ENCODE results near the gene TMIGD3.

The TMIGD3 gene

DNA sequence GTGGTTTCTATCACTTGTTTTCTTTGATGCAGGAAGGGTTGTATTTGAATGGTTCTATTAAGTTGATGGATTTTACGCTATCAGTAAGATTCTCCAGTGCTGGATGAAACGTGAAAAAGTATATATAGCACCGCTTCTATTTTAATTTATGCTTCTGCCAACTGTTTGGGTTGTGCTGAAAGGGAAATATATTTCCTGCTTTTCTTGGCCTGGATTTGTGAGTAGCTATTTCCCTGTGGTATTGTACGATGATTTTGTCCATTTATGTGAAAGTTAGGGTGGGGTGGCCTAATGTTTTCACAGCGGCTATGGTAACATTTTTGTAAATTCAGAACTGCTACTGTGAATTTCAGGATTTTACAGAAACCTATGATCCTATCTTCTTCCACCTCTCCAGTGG, 29.3 kb downstream of the TMIGD3 start:
- no peak for DNase-seq

GRCh38 chr1:111471538-111471937, 31.9 kb downstream of the TMIGD3 start:
- DNase-seq = no peak

DNA sequence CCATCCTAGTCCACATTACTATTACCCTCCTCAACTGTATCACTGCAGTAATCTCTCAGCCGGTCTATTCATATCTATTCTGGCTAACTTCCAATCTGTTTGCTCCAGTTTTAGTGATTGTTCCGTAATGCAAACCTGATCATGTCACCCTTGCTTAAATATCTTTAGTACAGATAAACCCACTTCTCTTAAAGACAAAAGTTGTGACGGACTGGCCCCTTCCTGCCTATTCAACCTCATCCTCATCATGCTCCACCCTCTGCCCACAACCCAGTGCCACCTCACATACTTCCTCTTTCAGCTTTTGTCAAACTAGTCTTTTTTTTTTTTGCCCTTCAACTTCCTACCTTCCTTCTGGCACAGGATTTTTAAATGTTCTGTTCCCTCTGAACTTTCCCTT, 32.4 kb downstream of the TMIGD3 start:
- no peak for DNase-seq

DNA sequence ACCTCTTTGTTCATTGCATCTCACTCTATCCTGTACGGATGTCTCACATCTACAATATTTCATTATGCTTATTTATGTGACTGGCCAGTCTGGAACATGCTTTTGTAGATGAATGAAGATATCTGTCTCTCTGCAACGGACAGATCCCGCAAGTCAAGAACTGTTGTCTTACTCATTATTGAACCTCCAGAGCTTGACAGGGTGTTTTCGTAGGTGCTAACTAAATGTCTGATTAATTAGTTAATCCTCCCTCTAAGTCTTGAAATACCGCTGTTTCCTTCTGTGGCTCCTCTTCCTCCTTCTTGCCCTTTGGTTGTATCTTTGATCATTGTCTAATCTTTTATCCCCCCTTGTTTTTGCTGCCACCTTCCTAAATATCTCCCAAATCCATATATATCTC, 32.8 kb downstream of the TMIGD3 start:
- no peak for DNase-seq

DNA sequence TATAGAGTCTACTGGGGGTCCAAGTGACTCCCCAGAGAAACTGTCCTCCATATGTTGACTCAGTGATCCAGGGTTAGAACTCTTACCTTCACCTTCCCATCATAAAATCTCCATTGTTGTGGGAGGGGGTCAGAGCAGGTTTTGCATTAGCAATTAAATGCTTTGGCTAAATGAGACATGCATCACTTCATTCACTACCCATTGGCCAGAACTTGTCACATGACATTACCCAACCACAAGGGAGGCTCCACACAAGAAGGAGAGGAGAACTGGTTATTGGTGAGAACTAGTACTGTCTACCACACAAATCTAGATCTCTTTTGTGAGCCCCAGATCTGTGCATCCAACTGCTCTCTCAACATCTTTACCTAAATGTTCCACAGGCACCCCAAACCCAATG, 33.9 kb downstream of the TMIGD3 start:
- no peak for DNase-seq

DNA sequence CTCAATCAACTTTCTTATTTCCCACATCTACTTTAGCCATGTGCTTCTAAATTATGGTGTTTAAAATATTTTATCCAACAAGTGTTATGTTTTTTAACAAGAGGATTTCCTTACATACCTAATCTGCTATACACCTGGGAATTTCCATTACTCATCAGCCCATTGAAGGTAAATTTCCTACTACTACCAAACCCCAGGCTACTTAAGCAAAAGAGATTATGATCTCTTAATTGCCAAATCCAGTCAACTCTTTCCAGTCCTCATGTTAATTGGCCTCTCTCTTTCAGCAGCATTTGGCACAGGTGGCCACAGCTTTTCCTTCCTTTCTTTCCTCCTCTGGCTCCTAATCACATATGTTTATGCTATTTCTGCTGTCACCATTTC, 34.7 kb downstream of the TMIGD3 start:
- no peak for DNase-seq

DNA sequence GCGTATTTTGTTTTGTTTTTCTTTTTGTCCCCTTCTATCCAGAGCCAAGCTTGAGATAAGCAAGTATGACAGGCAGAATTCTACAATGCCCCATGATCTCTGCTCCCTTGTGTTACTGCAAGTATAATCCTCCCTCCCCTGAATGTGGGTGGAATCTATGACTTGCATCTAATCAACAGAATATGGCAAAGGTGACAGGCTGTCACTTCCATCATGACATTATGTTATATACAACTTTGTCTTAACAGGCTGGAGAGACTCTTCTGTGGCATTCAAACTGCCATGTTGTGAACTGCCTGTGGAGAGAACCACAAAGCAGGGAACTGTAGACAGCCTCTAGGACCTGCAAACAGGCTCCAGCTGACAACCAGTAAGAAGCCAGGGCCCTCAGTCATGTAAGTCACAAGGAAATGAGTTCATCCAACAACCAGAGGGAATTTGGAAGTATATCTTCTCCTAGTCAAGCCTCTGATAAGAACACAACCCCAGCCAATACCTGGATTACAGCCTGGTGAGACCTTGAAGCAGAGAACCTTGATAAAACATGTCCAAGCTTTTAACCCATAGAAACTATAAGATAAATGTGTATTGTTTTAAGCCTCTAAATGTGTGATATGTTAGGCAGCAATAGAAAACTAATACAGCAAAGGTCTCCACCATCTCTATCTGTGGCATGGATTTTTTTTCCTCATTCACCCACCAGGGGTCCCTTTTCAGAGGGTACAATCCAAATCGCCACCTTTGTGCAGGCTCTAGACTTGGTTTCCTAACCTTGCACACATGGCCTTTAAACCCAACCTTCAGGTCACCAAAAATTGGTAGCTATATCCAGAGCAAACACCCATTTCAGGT, 35.3 kb downstream of the TMIGD3 start:
- DNase-seq = no peak

- no peak for DNase-seq
These were observed 37.0 kb downstream of the TMIGD3 start for GRCh38 chr1:111466480-111466879.

- DNase-seq = no peak
These were observed 37.7 kb downstream of the TMIGD3 start for GRCh38 chr1:111465754-111466153.

DNA sequence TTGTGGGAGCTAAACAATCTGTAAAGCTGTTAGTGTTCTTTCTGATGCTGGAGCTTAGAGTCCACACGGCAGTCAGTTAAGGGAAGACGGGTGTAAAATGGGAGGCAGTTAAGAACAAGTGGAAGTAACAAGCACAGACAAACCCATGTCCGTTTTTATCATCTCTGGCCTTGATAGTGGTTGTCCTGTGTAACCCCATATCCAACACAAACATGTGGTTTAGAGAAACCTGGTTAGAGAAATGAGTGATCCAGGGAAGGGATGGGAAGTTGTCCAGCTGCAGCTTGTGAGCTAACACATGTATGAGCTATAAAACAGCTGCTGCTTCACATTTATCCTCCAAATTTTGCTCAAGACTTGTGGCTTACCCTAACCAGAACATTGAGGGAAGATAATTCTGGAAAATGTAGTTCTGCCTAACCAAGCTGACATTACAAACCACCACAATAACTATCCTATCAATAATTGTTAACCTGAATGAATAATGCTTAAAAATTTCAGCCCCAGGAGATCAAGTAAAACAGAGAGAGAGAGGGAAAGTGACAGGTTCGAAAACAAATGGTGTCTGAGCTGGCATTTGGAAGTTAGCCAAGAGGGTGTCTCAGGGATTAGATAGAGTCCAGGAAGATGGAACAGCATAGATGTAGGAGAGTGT, 40.3 kb downstream of the TMIGD3 start:
- no peak for DNase-seq

DNA sequence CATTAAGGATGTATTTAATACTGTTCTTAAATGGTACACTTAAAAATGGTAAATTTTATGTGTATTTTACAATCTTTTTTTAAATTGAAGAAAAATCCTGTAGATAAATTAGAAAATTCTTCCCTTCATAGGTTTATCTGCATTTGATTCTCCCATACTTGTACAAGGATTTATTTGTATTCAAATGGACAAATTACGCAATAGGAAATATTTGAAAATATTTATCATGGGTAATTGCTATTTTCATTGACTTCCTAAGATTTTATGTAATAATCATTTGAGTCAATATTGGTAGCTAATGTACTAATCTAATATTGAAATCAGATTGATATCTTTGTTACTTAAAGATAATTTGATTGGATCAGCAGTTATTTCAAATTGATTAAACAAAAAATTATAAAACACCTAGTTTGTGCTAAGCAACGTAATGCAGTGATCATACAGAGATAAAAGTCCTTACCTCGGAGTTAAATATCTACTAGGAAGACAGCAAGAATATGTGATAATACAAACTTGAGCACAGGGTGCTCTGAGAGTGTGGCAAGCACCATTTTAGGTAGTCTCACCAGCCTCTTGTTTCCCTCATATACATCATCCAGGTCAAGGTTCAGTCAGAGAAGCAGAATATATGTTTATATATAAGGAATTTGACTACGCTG, 40.9 kb downstream of the TMIGD3 start:
- no peak for DNase-seq

- DNase-seq = no peak
These were observed 41.7 kb downstream of the TMIGD3 start for GRCh38 chr1:111461765-111462164.

DNA sequence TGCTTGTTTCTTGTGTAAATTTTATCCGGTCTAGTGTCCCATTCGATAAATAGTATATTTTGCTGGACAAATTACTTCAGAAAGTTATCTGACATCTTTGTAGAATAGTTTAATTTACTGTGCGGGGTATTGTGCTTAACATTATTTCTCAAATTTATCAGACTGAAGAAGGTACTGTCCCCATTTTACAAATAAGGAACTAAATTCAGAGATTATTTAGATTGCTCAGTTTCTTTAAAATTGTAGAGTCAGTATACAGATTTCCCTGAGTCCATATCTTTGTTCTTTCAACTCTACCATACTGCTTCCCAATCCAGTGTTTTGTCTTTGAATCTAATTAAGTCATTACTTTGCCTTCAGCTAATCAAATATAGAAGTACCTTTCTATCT, 47.8 kb downstream of the TMIGD3 start:
- no peak for DNase-seq

DNA sequence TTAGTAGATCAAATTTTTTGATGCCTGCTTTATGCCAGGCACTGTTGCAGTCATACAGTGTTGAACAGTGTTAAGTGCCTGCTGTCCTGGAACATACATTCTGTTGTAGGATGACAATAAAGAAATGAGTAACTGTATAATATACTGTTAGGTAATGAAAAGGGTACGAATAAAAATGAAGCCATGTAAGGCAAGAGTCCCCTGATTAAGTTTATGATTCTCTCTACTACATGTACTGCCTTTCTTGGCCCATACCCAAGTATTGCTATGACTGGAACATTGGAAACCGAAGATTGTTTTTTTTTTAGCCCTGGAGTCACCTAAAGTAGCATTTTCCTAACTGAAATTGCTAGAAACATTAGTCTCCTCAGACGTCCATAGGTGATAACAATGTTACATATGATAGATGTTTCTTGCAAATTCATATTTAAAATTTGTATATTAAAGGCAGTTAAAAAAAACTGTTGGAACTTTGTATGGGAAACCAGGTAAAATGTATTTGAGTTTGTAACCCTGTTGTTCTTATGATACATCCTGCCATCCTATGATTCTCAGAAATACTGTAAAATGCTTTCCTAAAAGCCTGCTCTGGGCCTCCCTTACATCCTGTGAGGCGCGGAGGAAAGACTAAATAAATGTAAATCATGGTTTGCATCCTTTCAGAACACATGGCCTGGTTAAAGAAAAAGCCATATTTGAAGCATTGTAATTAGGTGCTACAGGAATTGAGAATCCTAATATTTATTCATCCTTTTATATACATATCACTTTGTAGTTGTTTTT, 48.4 kb downstream of the TMIGD3 start:
- DNase-seq = no peak

GRCh38 chr1:111453706-111454105, 49.7 kb downstream of the TMIGD3 start:
- no peak for DNase-seq

DNA sequence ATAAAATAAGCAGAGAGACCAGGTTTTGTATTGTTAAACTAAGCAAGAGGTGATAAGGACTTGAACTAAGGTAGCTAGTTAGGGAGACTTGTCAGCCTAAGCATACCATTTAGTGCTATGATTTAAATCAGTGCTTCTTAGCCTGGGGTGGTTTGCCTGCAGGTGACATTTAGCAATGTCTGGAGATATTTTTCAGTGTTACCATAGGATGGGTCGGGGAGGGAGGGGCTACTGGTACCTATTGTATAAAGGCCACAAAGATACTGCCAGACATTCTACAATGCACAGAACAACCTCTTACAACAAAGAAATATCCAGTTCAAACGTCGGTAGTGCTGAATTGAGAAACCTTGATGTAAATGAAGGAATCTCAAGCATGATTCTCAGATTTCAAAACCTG, 50.9 kb downstream of the TMIGD3 start:
- DNase-seq = no peak

GRCh38 chr1:111450185-111450584, 53.2 kb downstream of the TMIGD3 start:
- no peak for DNase-seq

DNA sequence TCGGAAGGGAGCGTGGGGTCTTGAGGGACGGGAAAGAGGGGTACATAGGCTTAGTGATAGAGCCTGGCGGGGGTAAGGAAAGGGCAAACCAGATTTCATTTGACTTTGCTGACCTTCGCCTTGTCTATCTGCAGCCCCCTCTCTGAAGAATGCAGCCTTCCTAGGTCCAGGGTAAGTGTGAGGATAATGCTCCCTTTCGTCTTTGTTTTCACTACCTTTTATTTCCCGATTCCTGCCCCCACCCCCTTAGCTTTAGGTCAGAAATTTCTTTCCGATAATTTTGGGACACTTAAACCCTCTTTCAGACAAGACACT, 53.8 kb downstream of the TMIGD3 start:
- DNase-seq = no peak

GRCh38 chr1:111448918-111449702, 54.3 kb downstream of the TMIGD3 start, which contains the start of the genes ATP5PB and WDR77:
ATP5PB (plus strand) TSS chr1:111449464; CDS start chr1:111449542, 78 bp downstream.
WDR77 (minus strand) TSS chr1:111449256; CDS start chr1:111449169, 87 bp downstream.
- peak; percentile 93 for DNase-seq

GRCh38 chr1:111448482-111448917, 54.9 kb downstream of the TMIGD3 start:
- no peak for DNase-seq

GRCh38 chr1:111446967-111447892, 56.2 kb downstream of the TMIGD3 start:
- DNase-seq = no peak

All from NCI-H1417 treated with DMSO at 0.1 percent for 48 hours (cell line).